B cell (primary cell): Measurements from ENCODE around the gene PRIMPOL. TPM values are rescaled to one million over a fixed set of nuclear protein-coding genes. Genes with fewer than 3 reads are reported as not detected.

Source experiments
- ATAC-seq: fragments of 200-7000 bp; cut with Tn5 transposase; one replicate; pipeline ENCODE4 v1.10.0; 2021; ENCODE audit warnings: low read depth, mild to moderate bottlenecking, moderate number of reproducible peaks, moderate library complexity
- CTCF ChIA-PET: fragments of 350-600 bp; sonication (Branson Sonifier 250); formaldehyde crosslinking; loops from one replicate; lab custom pipeline; 2021; ENCODE audit warnings: antibody characterized with exemption, inconsistent platforms; lab: Charles Lee
- POLR2A ChIA-PET: fragments of 350-600 bp; sonication (Branson Sonifier 250); formaldehyde crosslinking; loops from one replicate; lab custom pipeline; 2021; ENCODE audit warnings: antibody characterized with exemption; lab: Charles Lee
- DNase-seq: peaks from one replicate; pipeline ENCODE4 v3.0.0; 2013
- H2AFZ ChIP-seq: 2 replicates; pipeline ENCODE4 v1.6.1; 2012; ENCODE audit warnings: mild to moderate bottlenecking, low read depth, low read length; ENCODE audit not compliant: insufficient read depth, poor library complexity, severe bottlenecking
- H3K27ac ChIP-seq, 2 donors: 1 replicate in 1 of 2; 2 replicates in 1 of 2; pipeline ENCODE4 v1.5.1; 2012 to 2013; ENCODE audit warnings: low read length in 2 of 2, mild to moderate bottlenecking in 2 of 2, moderate library complexity in 1 of 2
- H3K27me3 ChIP-seq, 4 experiments: fragments of 200-600 bp in 1 of 4; sonication (generic) in 1 of 4; replicated peaks in 1 of 4; 1 replicate in 2 of 4; 2 replicates in 2 of 4; pipeline versions ENCODE4 v1.6.1 to v1.7.0; 2013 to 2016; ENCODE audit warnings: low read length in 3 of 4, mild to moderate bottlenecking in 2 of 4, mixed read lengths in 1 of 4, moderate library complexity in 1 of 4; ENCODE audit not compliant: insufficient read depth in 4 of 4, control insufficient read depth in 3 of 4; ENCODE audit errors: control extremely low read depth in 1 of 4
- H3K36me3 ChIP-seq, 2 experiments: replicated peaks in 1 of 2; 1 replicate in 1 of 2; 2 replicates in 1 of 2; pipeline versions ENCODE4 v1.6.1 to v1.7.1; 2013; ENCODE audit warnings: low read length in 1 of 2; ENCODE audit not compliant: insufficient read depth in 2 of 2, control insufficient read depth in 1 of 2; ENCODE audit errors: control extremely low read depth in 1 of 2, extremely low read depth in 1 of 2
- H3K4me1 ChIP-seq, 2 donors: fragments of 200-600 bp in 1 of 2; sonication (generic) in 1 of 2; 1 replicate in 1 of 2; 2 replicates in 1 of 2; pipeline versions ENCODE4 v1.5.1 to v1.6.1; 2013 to 2017; ENCODE audit warnings: low read length in 2 of 2; ENCODE audit not compliant: control insufficient read depth in 2 of 2, insufficient read depth in 2 of 2
- H3K4me2 ChIP-seq: replicated peaks from 2 replicates; pipeline ENCODE3; 2012; ENCODE audit warnings: mild to moderate bottlenecking, low read depth, low read length; ENCODE audit not compliant: poor library complexity, severe bottlenecking
- H3K4me3 ChIP-seq, 5 experiments: fragments of 200-600 bp in 1 of 5; sonication (generic) in 1 of 5; 1 replicate in 3 of 5; 2 replicates in 2 of 5; pipeline versions ENCODE4 v1.5.1 to v1.7.0; 2011 to 2016; ENCODE audit warnings: low read length in 4 of 5, mild to moderate bottlenecking in 4 of 5, low read depth in 2 of 5, control low read depth in 1 of 5, moderate library complexity in 1 of 5; ENCODE audit not compliant: insufficient read depth in 1 of 5; ENCODE audit errors: control extremely low read depth in 1 of 5, extremely low read depth in 1 of 5
- H3K79me2 ChIP-seq: fragments of 200-600 bp; sonication (generic); one replicate; pipeline ENCODE4 v1.6.0; 2016; ENCODE audit warnings: low read length; ENCODE audit not compliant: control insufficient read depth, insufficient read depth
- H3K9ac ChIP-seq: fragments of 200-600 bp; sonication (generic); 2 replicates; pipeline ENCODE4 v1.6.1; 2017; ENCODE audit warnings: mild to moderate bottlenecking, low read length, moderate library complexity
- H3K9me3 ChIP-seq, 3 donors: one replicate each; pipeline versions ENCODE4 v1.6.1 to v1.7.1; 2013; ENCODE audit warnings: low read length in 2 of 3; ENCODE audit not compliant: control insufficient read depth in 2 of 3, insufficient read depth in 1 of 3; ENCODE audit errors: control extremely low read depth in 1 of 3
- H4K20me1 ChIP-seq: 2 replicates; pipeline ENCODE4 v1.6.0; 2012; ENCODE audit warnings: mild to moderate bottlenecking, low read length; ENCODE audit not compliant: insufficient read depth, control insufficient read depth, poor library complexity, severe bottlenecking
- H3K27ac Mint-ChIP-seq: one replicate; pipeline ENCODE4 v1.8.0; 2021; ENCODE audit warnings: mixed read lengths
- H3K27me3 Mint-ChIP-seq: one replicate; pipeline ENCODE4 v1.8.0; 2021; ENCODE audit warnings: mixed read lengths
- H3K4me1 Mint-ChIP-seq: one replicate; pipeline ENCODE4 v1.8.0; 2021; ENCODE audit warnings: mixed read lengths
- H3K4me3 Mint-ChIP-seq: one replicate; pipeline ENCODE4 v1.8.0; 2021; ENCODE audit warnings: mixed read lengths
- H3K9me3 Mint-ChIP-seq: one replicate; pipeline ENCODE4 v1.8.0; 2022; ENCODE audit warnings: mixed read lengths; ENCODE audit not compliant: insufficient read depth
- EZH2 ChIP-seq: IDR thresholded peaks from 2 replicates; pipeline ENCODE4 v1.6.1; 2012; ENCODE audit warnings: borderline replicate concordance, low read depth, mild to moderate bottlenecking, moderate library complexity, low read length; ENCODE audit not compliant: insufficient read depth, poor library complexity, severe bottlenecking
- WGBS: methylation state at CpG from one replicate; pipeline ENCODE4 v1.1.5; 2013; ENCODE audit warnings: missing lambda C conversion rate; ENCODE audit not compliant: insufficient coverage; 5-methylcytosine and 5-hydroxymethylcytosine counted together
- intact Hi-C: fragments of 100-400 bp; cut with micrococcal nuclease; formaldehyde crosslinking; loops from one replicate; pipeline ENCODE4 v1.10.0; 2022
- polyA plus RNA-seq: library from polyadenylated mRNA; depleted of rRNA; stranded (reverse); fragments of >200 nt; gene quantifications from 2 replicates; pipeline ENCODE4 v1.2.3, GENCODE V29; 2012
- total RNA-seq, 2 donors: library from RNA; stranded (reverse); fragments of 120-200 nt in 1 of 2; gene quantifications; 1 replicate in 1 of 2; 2 replicates in 1 of 2; pipeline versions ENCODE4 v1.2.3 to v1.2.4, GENCODE V29; 2013 to 2022
- TF ChIP-seq, protein P1 (sequence below): fragments of 200-600 bp; IDR thresholded peaks from one replicate; pipeline ENCODE4 v1.8.0; 2022; ENCODE audit warnings: antibody characterized with exemption, mild to moderate bottlenecking

Gene PRIMPOL
- total and polyA plus RNA-seq, 2 donors (not counting 1 experiment from before 2014, with no cell fraction given) = 15.4 to 16.3 TPM

GRCh38 chr4:184617600-184618196 lies 31.8 kb upstream of the PRIMPOL start:
- H3K79me2 ChIP-seq = no peaks in the 10 kb centered on the region
- H4K20me1 ChIP-seq = no peaks in the 10 kb centered on the region
- H3K4me2 ChIP-seq = no peak overlapping the region
- Mint-ChIP-seq H3K9me3 (no peaks in the 10 kb centered on the region), H3K4me3 (no peak overlapping the region), H3K4me1 (peaks cover 18% of the 10 kb centered on the region), H3K27ac (no peak overlapping the region), H3K27me3 (no peaks in the 10 kb centered on the region)
- peaks cover 0 to 5% of the 10 kb centered on the region in 2 donors for H3K4me1 ChIP-seq
- intact Hi-C loops = no loop called here
- TF ChIP-seq, protein P1, sequence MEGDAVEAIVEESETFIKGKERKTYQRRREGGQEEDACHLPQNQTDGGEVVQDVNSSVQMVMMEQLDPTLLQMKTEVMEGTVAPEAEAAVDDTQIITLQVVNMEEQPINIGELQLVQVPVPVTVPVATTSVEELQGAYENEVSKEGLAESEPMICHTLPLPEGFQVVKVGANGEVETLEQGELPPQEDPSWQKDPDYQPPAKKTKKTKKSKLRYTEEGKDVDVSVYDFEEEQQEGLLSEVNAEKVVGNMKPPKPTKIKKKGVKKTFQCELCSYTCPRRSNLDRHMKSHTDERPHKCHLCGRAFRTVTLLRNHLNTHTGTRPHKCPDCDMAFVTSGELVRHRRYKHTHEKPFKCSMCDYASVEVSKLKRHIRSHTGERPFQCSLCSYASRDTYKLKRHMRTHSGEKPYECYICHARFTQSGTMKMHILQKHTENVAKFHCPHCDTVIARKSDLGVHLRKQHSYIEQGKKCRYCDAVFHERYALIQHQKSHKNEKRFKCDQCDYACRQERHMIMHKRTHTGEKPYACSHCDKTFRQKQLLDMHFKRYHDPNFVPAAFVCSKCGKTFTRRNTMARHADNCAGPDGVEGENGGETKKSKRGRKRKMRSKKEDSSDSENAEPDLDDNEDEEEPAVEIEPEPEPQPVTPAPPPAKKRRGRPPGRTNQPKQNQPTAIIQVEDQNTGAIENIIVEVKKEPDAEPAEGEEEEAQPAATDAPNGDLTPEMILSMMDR = no peak
- no peak for TF ChIP-seq EZH2
- peaks cover 0 to 19% (median 7%) of the 10 kb centered on the region in 3 donors for H3K9me3 ChIP-seq
- 98% methylated on average over 7 of the region's 9 CpGs for WGBS
- H3K4me3 ChIP-seq = no peak overlapping the region
- ChIA-PET POLR2A (interaction anchor here (0.7 kb wide), 2 partner anchors 9 to 22 kb away, joined by 4 read pairs; no protein-coding TSS in a partner anchor), CTCF (no interaction called here)
- H2AFZ ChIP-seq = no peak overlapping the region
- ATAC-seq (no peak), DNase-seq (no peak)
- no peaks in the 10 kb centered on the region for H3K36me3 ChIP-seq
- no peak overlapping the region for H3K27ac ChIP-seq
- no peaks in the 10 kb centered on the region for H3K27me3 ChIP-seq
- H3K9ac ChIP-seq = no peak overlapping the region

DNA sequence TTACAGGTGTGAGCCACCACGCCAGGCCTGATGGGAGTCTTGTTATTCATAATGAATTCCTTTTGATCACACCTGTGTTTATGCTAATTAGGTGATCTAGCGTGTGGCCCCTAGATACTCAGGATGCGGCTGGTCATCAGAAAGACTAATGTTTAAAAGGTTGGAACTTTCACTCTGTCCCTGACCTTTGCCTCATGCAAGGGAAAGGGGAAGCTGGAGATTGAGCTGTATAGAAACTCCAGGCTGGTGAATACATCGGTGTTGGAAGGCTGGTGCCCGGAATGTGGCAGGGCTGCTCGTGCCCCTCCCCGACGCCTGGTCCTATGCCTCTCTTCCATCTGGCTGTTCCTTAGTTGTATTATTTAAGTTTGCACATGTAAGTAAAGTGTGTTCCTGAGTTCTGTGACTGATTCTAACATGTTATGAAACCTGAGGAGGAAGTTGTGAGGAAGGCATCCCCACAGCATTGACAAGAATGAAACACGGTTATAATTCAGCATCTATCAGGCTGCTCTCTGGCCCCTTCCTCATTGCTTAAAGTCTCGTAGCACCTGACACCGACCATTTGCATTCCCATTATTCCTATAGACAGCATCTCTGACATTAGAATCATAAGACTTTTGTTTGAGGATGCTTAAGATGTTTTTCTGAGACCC lies 29.2 kb upstream of the PRIMPOL start:
- no peak overlapping the region for H2AFZ ChIP-seq
- 90% methylated on average over 7 of the region's 11 CpGs for WGBS
- intact Hi-C loops = no loop called here
- Mint-ChIP-seq H3K27me3 (no peaks in the 10 kb centered on the region), H3K9me3 (no peaks in the 10 kb centered on the region), H3K4me3 (no peak overlapping the region), H3K4me1 (peaks cover 19% of the 10 kb centered on the region), H3K27ac (no peak overlapping the region)
- no peak overlapping the region for H3K4me3 ChIP-seq
- peaks cover 0 to 5% (median 0%) of the 10 kb centered on the region in 3 donors for H3K9me3 ChIP-seq
- H4K20me1 ChIP-seq = no peaks in the 10 kb centered on the region
- ATAC-seq (no peak), DNase-seq (no peak)
- TF ChIP-seq, protein P1 = no peak
- no peak for TF ChIP-seq EZH2
- H3K27me3 ChIP-seq = no peaks in the 10 kb centered on the region
- H3K4me2 ChIP-seq = no peak overlapping the region
- no peak overlapping the region for H3K27ac ChIP-seq
- H3K9ac ChIP-seq = no peak overlapping the region
- H3K79me2 ChIP-seq = no peaks in the 10 kb centered on the region
- POLR2A ChIA-PET = no interaction called here
- H3K36me3 ChIP-seq = no peaks in the 10 kb centered on the region
- H3K4me1 ChIP-seq = peaks cover 0 to 5% of the 10 kb centered on the region in 2 donors
- CTCF ChIA-PET = no interaction called here
